Neural progenitor cell (in vitro differentiated cells): ENCODE results near the gene IPPK.

Experiments
- CTCF ChIP-seq: fragments of 200-600 bp; sonication (generic); IDR thresholded peaks from 2 replicates; pipeline ENCODE4 v1.5.1; 2017; ENCODE audit warnings: antibody characterized with exemption, mild to moderate bottlenecking
- EZH2 ChIP-seq: fragments of 200-600 bp; sonication (generic); IDR thresholded peaks from 2 replicates; pipeline ENCODE4 v1.6.1; 2017; ENCODE audit warnings: antibody characterized with exemption, mild to moderate bottlenecking, moderate library complexity

GRCh38 chr9:92642564-92642963 is 27.4 kb downstream of the IPPK start:
- TF ChIP-seq EZH2 (no peak), CTCF (no peak)
